ENCODE measurements around the gene GFY. TPM values are rescaled to one million over a fixed set of nuclear protein-coding genes. Genes with fewer than 3 reads are reported as not detected.
"Not testable (repeated sequence)": the region's sequence is repeated elsewhere in the genome, so short reads cannot be mapped to it uniquely, and the experiment has no call there.

GFY gene
- total and polyA plus RNA-seq, 4 experiments from 2014 or later, result not detected

- Mint-ChIP-seq H3K27me3 (no peaks in the 10 kb centered on the region), H3K9me3 (peaks cover 0 to 3% (median 0%) of the 10 kb centered on the region in 8 donors), H3K36me3 (peaks cover 9 to 15% of the 10 kb centered on the region in 2 donors), H3K27ac (peak overlapping the region; percentile 94 to 100 (median 100)), H3K4me1 (peaks cover 24 to 65% (median 40%) of the 10 kb centered on the region in 4 donors), H3K4me3 (peak overlapping the region in 7 of 8 donors; percentile 12 to 81 (median 52))
- Histone ChIP-seq H3K27me3 (ENCODE audit: insufficient read depth, low read length) (no peaks in the 10 kb centered on the region), H3K9me3 (ENCODE audit: control insufficient read depth in 1 of 2, low read length in 2 of 2) (no peaks in the 10 kb centered on the region), H3K36me3 (ENCODE audit: insufficient read depth, low read length) (peaks cover under 1% of the 10 kb centered on the region), H3K27ac (ENCODE audit: low read depth, low read length) (peak overlapping the region; percentile 75), H3K4me1 (ENCODE audit: insufficient read depth, low read length) (peaks cover 68% of the 10 kb centered on the region), H3K4me3 (ENCODE audit: low read length in 2 of 2) (no peak overlapping the region)
- no peak for DNase-seq
- CTCF ChIA-PET (ENCODE audit: partially characterized antibody), result interaction anchor here (0.7 to 6.0 kb wide), 19 partner anchors 8 to 244 kb away, joined by 3 to 227 read pairs (median 6); partner anchors contain the start of genes ALDH16A1, PIH1D1, PRR12 and RPS11
- intact Hi-C loops (cut with micrococcal nuclease), result loop anchor here (1.0 to 2.0 kb wide), 2 partner anchors 27 to 244 kb away; no protein-coding TSS in a partner anchor
- POLR2A ChIA-PET (ENCODE audit: partially characterized antibody), result interaction anchor here (0.6 to 6.2 kb wide), 28 partner anchors 13 to 244 kb away, joined by 3 to 222 read pairs (median 4); partner anchors contain the start of genes ALDH16A1, CD37, KASH5 and PIH1D1
These were observed 45.4 kb downstream of the GFY start for GRCh38 chr19:49470615-49470978.

GRCh38 chr19:49472936-49473335 is 47.7 kb downstream of the GFY start:
- peaks cover 31 to 73% (median 51%) of the 10 kb centered on the region in 4 donors for H3K4me1 Mint-ChIP-seq
- no peak for DNase-seq
- CTCF ChIA-PET (ENCODE audit: partially characterized antibody), result interaction anchor here (0.6 to 6.0 kb wide), 29 partner anchors 10 to 247 kb away, joined by 3 to 227 read pairs (median 4); partner anchors contain the start of genes ALDH16A1, DKKL1, KASH5 and PIH1D1
- H3K4me3 ChIP-seq (ENCODE audit: low read length in 2 of 2), result peak overlapping the region in 1 of 2 donors; percentile 8
- peaks cover 20 to 26% of the 10 kb centered on the region in 2 donors for H3K36me3 Mint-ChIP-seq
- H3K27ac ChIP-seq (ENCODE audit: low read depth, low read length), result peak overlapping the region; percentile 96
- H3K27ac Mint-ChIP-seq, result peak overlapping the region; percentile 91 to 99 (median 97)
- intact Hi-C loops (cut with micrococcal nuclease), result no loop called here
- H3K27me3 Mint-ChIP-seq, result no peaks in the 10 kb centered on the region
- POLR2A ChIA-PET (ENCODE audit: partially characterized antibody), result interaction anchor here (0.6 to 6.2 kb wide), 18 partner anchors 12 to 205 kb away, joined by 3 to 222 read pairs (median 6); partner anchors contain the start of genes ALDH16A1, BCL2L12, IRF3 and NOSIP
- H3K4me3 Mint-ChIP-seq, result peak overlapping the region; percentile 61 to 99 (median 94)
- peaks cover 0 to 3% (median 0%) of the 10 kb centered on the region in 8 donors for H3K9me3 Mint-ChIP-seq
- H3K9me3 ChIP-seq (ENCODE audit: control insufficient read depth in 1 of 2, low read length in 2 of 2), result no peaks in the 10 kb centered on the region
- H3K4me1 ChIP-seq (ENCODE audit: insufficient read depth, low read length), result peaks cover 71% of the 10 kb centered on the region
- peaks cover 16% of the 10 kb centered on the region for H3K36me3 ChIP-seq (ENCODE audit: insufficient read depth, low read length)
- no peaks in the 10 kb centered on the region for H3K27me3 ChIP-seq (ENCODE audit: insufficient read depth, low read length)

GRCh38 chr19:49473501-49473867 is 48.3 kb downstream of the GFY start:
- H3K27ac ChIP-seq (ENCODE audit: low read depth, low read length), result peak overlapping the region; percentile 96
- ChIA-PET CTCF (ENCODE audit: partially characterized antibody) (interaction anchor here (0.6 to 6.0 kb wide), 35 partner anchors 9 to 248 kb away, joined by 3 to 227 read pairs (median 4); partner anchors contain the start of genes ALDH16A1, CD37, KASH5 and PIH1D1), POLR2A (ENCODE audit: partially characterized antibody) (interaction anchor here (0.6 to 6.2 kb wide), 20 partner anchors 9 to 205 kb away, joined by 3 to 222 read pairs (median 5); partner anchors contain the start of genes ALDH16A1, BCL2L12, IRF3 and NOSIP)
- H3K36me3 ChIP-seq (ENCODE audit: insufficient read depth, low read length), result peaks cover 16% of the 10 kb centered on the region
- H3K27me3 Mint-ChIP-seq; H3K9me3 ChIP-seq (ENCODE audit: control insufficient read depth in 1 of 2, low read length in 2 of 2); H3K27me3 ChIP-seq (ENCODE audit: insufficient read depth, low read length); H3K9me3 Mint-ChIP-seq; DNase-seq; intact Hi-C loops (cut with micrococcal nuclease): not testable (repeated sequence)
- Mint-ChIP-seq H3K4me3 (peak overlapping the region; percentile 90 to 99 (median 94)), H3K36me3 (peaks cover 20 to 26% of the 10 kb centered on the region in 2 donors), H3K27ac (peak overlapping the region; percentile 91 to 99 (median 97)), H3K4me1 (peaks cover 31 to 71% (median 51%) of the 10 kb centered on the region in 4 donors)
- peaks cover 65% of the 10 kb centered on the region for H3K4me1 ChIP-seq (ENCODE audit: insufficient read depth, low read length)
- H3K4me3 ChIP-seq (ENCODE audit: low read length in 2 of 2), result peak overlapping the region; percentile 44 to 94

- Histone ChIP-seq H3K4me1 (ENCODE audit: insufficient read depth, low read length) (peaks cover 64% of the 10 kb centered on the region), H3K36me3 (ENCODE audit: insufficient read depth, low read length) (peaks cover 16% of the 10 kb centered on the region), H3K27me3 (ENCODE audit: insufficient read depth, low read length) (no peaks in the 10 kb centered on the region), H3K27ac (ENCODE audit: low read depth, low read length) (peak within 1 kb of the TSS; percentile 96), H3K4me3 (ENCODE audit: low read length in 2 of 2) (peak within 1 kb of the TSS; percentile 77 to 94), H3K9me3 (ENCODE audit: control insufficient read depth in 1 of 2, low read length in 2 of 2) (no peaks in the 10 kb centered on the region)
- peaks cover 0 to 3% (median 0%) of the 10 kb centered on the region in 8 donors for H3K9me3 Mint-ChIP-seq
- peak within 1 kb of the TSS; percentile 91 to 99 (median 98) for H3K27ac Mint-ChIP-seq
- H3K36me3 Mint-ChIP-seq, result peaks cover 16 to 25% of the 10 kb centered on the region in 2 donors
- H3K4me3 Mint-ChIP-seq, result peak within 1 kb of the TSS; percentile 90 to 99 (median 94)
- peaks cover 27 to 71% (median 46%) of the 10 kb centered on the region in 4 donors for H3K4me1 Mint-ChIP-seq
- DNase-seq, result peak; percentile 96 to 97 (median 97)
- intact Hi-C loops (cut with micrococcal nuclease), result loop anchor here (1.0 to 2.0 kb wide), 7 partner anchors 13 to 207 kb away; partner anchors contain the start of genes ALDH16A1 and RPL13A
- POLR2A ChIA-PET (ENCODE audit: partially characterized antibody), result interaction anchor here (0.6 to 6.2 kb wide), 19 partner anchors 9 to 204 kb away, joined by 3 to 222 read pairs (median 5); partner anchors contain the start of genes ALDH16A1, NOSIP, PIH1D1 and RPL13A
- CTCF ChIA-PET (ENCODE audit: partially characterized antibody), result interaction anchor here (0.6 to 6.0 kb wide), 33 partner anchors 8 to 248 kb away, joined by 3 to 227 read pairs (median 4); partner anchors contain the start of genes ALDH16A1, CD37, KASH5 and PIH1D1
- no peaks in the 10 kb centered on the region for H3K27me3 Mint-ChIP-seq
These were observed 48.8 kb downstream of the GFY start, which contains the start of gene FLT3LG for GRCh38 chr19:49473868-49474541. TSS of gene FLT3LG (plus strand) at chr19:49474215. CDS start at chr19:49474640, 425 bp downstream.

- Histone ChIP-seq H3K4me1 (ENCODE audit: insufficient read depth, low read length) (peaks cover 65% of the 10 kb centered on the region), H3K9me3 (ENCODE audit: control insufficient read depth in 1 of 2, low read length in 2 of 2) (no peaks in the 10 kb centered on the region), H3K4me3 (ENCODE audit: low read length in 2 of 2) (peak overlapping the region; percentile 77 to 94), H3K27me3 (ENCODE audit: insufficient read depth, low read length) (no peaks in the 10 kb centered on the region), H3K36me3 (ENCODE audit: insufficient read depth, low read length) (peaks cover 16% of the 10 kb centered on the region), H3K27ac (ENCODE audit: low read depth, low read length) (peak overlapping the region; percentile 96)
- no peak for DNase-seq
- ChIA-PET POLR2A (ENCODE audit: partially characterized antibody) (interaction anchor here (1.2 to 4.8 kb wide), 10 partner anchors 10 to 204 kb away, joined by 3 to 79 read pairs (median 10); partner anchors contain the start of genes NOSIP and RPL13A), CTCF (ENCODE audit: partially characterized antibody) (interaction anchor here (1.0 to 6.0 kb wide), 10 partner anchors 14 to 206 kb away, joined by 3 to 227 read pairs (median 10); partner anchors contain the start of genes ALDH16A1, CD37, PIH1D1 and PRMT1)
- H3K9me3 Mint-ChIP-seq, result no peaks in the 10 kb centered on the region
- intact Hi-C loops (cut with micrococcal nuclease), result loop anchor here (1.0 to 2.0 kb wide), 7 partner anchors 13 to 208 kb away; partner anchors contain the start of genes ALDH16A1 and RPL13A
- peaks cover 16 to 23% of the 10 kb centered on the region in 2 donors for H3K36me3 Mint-ChIP-seq
- no peaks in the 10 kb centered on the region for H3K27me3 Mint-ChIP-seq
- H3K27ac Mint-ChIP-seq, result peak overlapping the region; percentile 91 to 99 (median 98)
- peaks cover 25 to 69% (median 43%) of the 10 kb centered on the region in 4 donors for H3K4me1 Mint-ChIP-seq
- peak overlapping the region; percentile 90 to 99 (median 94) for H3K4me3 Mint-ChIP-seq
These were observed 49.3 kb downstream of the GFY start for GRCh38 chr19:49474542-49474924.

- H3K36me3 ChIP-seq (ENCODE audit: insufficient read depth, low read length), result peaks cover 22% of the 10 kb centered on the region
- peaks cover 16 to 27% of the 10 kb centered on the region in 2 donors for H3K36me3 Mint-ChIP-seq
- H3K4me3 Mint-ChIP-seq, result peak overlapping the region; percentile 90 to 99 (median 94)
- peak overlapping the region; percentile 77 to 94 for H3K4me3 ChIP-seq (ENCODE audit: low read length in 2 of 2)
- H3K9me3 ChIP-seq (ENCODE audit: control insufficient read depth in 1 of 2, low read length in 2 of 2), result no peaks in the 10 kb centered on the region
- intact Hi-C loops (cut with micrococcal nuclease), result loop anchor here (2.0 kb wide), 1 partner anchor 209 kb away; no protein-coding TSS in a partner anchor
- H3K27me3 ChIP-seq (ENCODE audit: insufficient read depth, low read length), result no peaks in the 10 kb centered on the region
- H3K9me3 Mint-ChIP-seq, result no peaks in the 10 kb centered on the region
- peak overlapping the region; percentile 91 to 99 (median 98) for H3K27ac Mint-ChIP-seq
- peak in 2 of 5 donors; percentile 26 to 32 for DNase-seq
- H3K27me3 Mint-ChIP-seq, result no peaks in the 10 kb centered on the region
- H3K27ac ChIP-seq (ENCODE audit: low read depth, low read length), result peak overlapping the region; percentile 96
- POLR2A ChIA-PET (ENCODE audit: partially characterized antibody), result interaction anchor here (0.6 to 4.8 kb wide), 15 partner anchors 8 to 310 kb away, joined by 3 to 79 read pairs (median 4); partner anchors contain the start of genes ALDH16A1, PIH1D1, PRMT1 and RPL13A
- peaks cover 65% of the 10 kb centered on the region for H3K4me1 ChIP-seq (ENCODE audit: insufficient read depth, low read length)
- CTCF ChIA-PET (ENCODE audit: partially characterized antibody), result interaction anchor here (0.8 to 2.2 kb wide), 19 partner anchors 9 to 202 kb away, joined by 3 to 14 read pairs (median 5); partner anchors contain the start of genes ALDH16A1 and PRMT1
- peaks cover 20 to 67% (median 36%) of the 10 kb centered on the region in 4 donors for H3K4me1 Mint-ChIP-seq
These were observed 50.2 kb downstream of the GFY start for GRCh38 chr19:49475191-49475917.
